SK-N-SH treated with all-trans-retinoic acid at 6 μM for 48 hours (cell line): ENCODE measurements around the gene PPP4R4.
"Not testable (repeated sequence)": the region's sequence is repeated elsewhere in the genome, so short reads cannot be mapped to it uniquely, and the experiment has no call there.

Source experiments
- ATAC-seq: fragments of 200-7000 bp; cut with Tn5 transposase; 3 replicates; pipeline ENCODE4 v1.9.1; 2020; ENCODE audit warnings: mild to moderate bottlenecking, moderate library complexity
- ARNTL ChIP-seq: fragments of 450-650 bp; formaldehyde crosslinking; IDR thresholded peaks from 2 replicates; pipeline ENCODE4 v1.5.0; 2020; ENCODE audit warnings: low read depth, mild to moderate bottlenecking, moderate library complexity, borderline replicate concordance
- BACH2 ChIP-seq: fragments of 250-450 bp; sonication (Bioruptor Pico); IDR thresholded peaks from 2 replicates; pipeline ENCODE4 v1.9.0; 2021; ENCODE audit warnings: mild to moderate bottlenecking, borderline replicate concordance
- ESRRG ChIP-seq: fragments of 250-450 bp; sonication (Bioruptor Pico); IDR thresholded peaks from 2 replicates; pipeline ENCODE4 v1.6.1; 2021; ENCODE audit warnings: mild to moderate bottlenecking
- GLIS3 ChIP-seq: fragments of 250-450 bp; sonication (Bioruptor Pico); IDR thresholded peaks from 2 replicates; pipeline ENCODE4 v1.5.0; 2020; ENCODE audit warnings: mild to moderate bottlenecking, moderate library complexity
- ISL1 ChIP-seq: fragments of 250-450 bp; sonication (Bioruptor Pico); IDR thresholded peaks from 2 replicates; pipeline ENCODE4 v2.1.2; 2022; ENCODE audit warnings: mild to moderate bottlenecking, moderate library complexity
- PPARA ChIP-seq: fragments of 250-450 bp; sonication (Bioruptor Pico); IDR thresholded peaks from 2 replicates; pipeline ENCODE4 v1.5.0; 2020; ENCODE audit warnings: mild to moderate bottlenecking, borderline replicate concordance
- SNAI2 ChIP-seq: fragments of 250-450 bp; sonication (Bioruptor Pico); IDR thresholded peaks from 2 replicates; pipeline ENCODE4 v1.5.0; 2020; ENCODE audit warnings: mild to moderate bottlenecking, moderate library complexity
- TCF4 ChIP-seq: fragments of 250-450 bp; sonication (Bioruptor Pico); IDR thresholded peaks from 2 replicates; pipeline ENCODE4 v1.8.0; 2021; ENCODE audit warnings: mild to moderate bottlenecking, moderate library complexity, borderline replicate concordance
- TOX ChIP-seq: fragments of 250-450 bp; sonication (Bioruptor Pico); IDR thresholded peaks from 2 replicates; pipeline ENCODE4 v1.8.0; 2021; ENCODE audit warnings: mild to moderate bottlenecking, moderate library complexity, borderline replicate concordance
- ZC3H10 ChIP-seq: fragments of 250-450 bp; sonication (Bioruptor Pico); IDR thresholded peaks from 2 replicates; pipeline ENCODE4 v1.5.1; 2021; ENCODE audit warnings: mild to moderate bottlenecking, moderate library complexity
- ZFP3 ChIP-seq: fragments of 250-450 bp; sonication (Bioruptor Pico); IDR thresholded peaks from 2 replicates; pipeline ENCODE4 v1.5.0; 2020; ENCODE audit warnings: mild to moderate bottlenecking, moderate library complexity
- ZNF565 ChIP-seq: fragments of 450-650 bp; formaldehyde crosslinking; conservative IDR thresholded peaks from 2 replicates; pipeline ENCODE4 v1.5.0; 2020; ENCODE audit warnings: low read depth, mild to moderate bottlenecking, moderate library complexity
- ZNF70 ChIP-seq: fragments of 450-650 bp; formaldehyde crosslinking; IDR thresholded peaks from 2 replicates; pipeline ENCODE4 v1.5.0; 2020; ENCODE audit warnings: mild to moderate bottlenecking, moderate library complexity
- ZNF8 ChIP-seq: fragments of 450-650 bp; formaldehyde crosslinking; IDR thresholded peaks from 2 replicates; pipeline ENCODE4 v1.5.0; 2020; ENCODE audit warnings: mild to moderate bottlenecking, moderate library complexity
- TF ChIP-seq, protein P1 (sequence below): fragments of 250-450 bp; sonication (Bioruptor Pico); IDR thresholded peaks from 2 replicates; pipeline ENCODE4 v1.8.0; 2020; ENCODE audit warnings: mild to moderate bottlenecking, moderate library complexity, borderline replicate concordance
- TF ChIP-seq, protein P2 (sequence below): fragments of 250-450 bp; sonication (Bioruptor Pico); IDR thresholded peaks from 2 replicates; pipeline ENCODE4 v1.5.1; 2021; ENCODE audit warnings: mild to moderate bottlenecking, moderate library complexity
- TF ChIP-seq, protein P3 (sequence below): fragments of 250-450 bp; sonication (Bioruptor Pico); IDR thresholded peaks from 2 replicates; pipeline ENCODE4 v1.5.0; 2020; ENCODE audit warnings: mild to moderate bottlenecking, moderate library complexity
- TF ChIP-seq, protein P4 (sequence below): fragments of 250-450 bp; sonication (Bioruptor Pico); IDR thresholded peaks from 2 replicates; pipeline ENCODE4 v1.5.1; 2020; ENCODE audit warnings: low read depth, mild to moderate bottlenecking, moderate library complexity

PPP4R4 gene

DNA sequence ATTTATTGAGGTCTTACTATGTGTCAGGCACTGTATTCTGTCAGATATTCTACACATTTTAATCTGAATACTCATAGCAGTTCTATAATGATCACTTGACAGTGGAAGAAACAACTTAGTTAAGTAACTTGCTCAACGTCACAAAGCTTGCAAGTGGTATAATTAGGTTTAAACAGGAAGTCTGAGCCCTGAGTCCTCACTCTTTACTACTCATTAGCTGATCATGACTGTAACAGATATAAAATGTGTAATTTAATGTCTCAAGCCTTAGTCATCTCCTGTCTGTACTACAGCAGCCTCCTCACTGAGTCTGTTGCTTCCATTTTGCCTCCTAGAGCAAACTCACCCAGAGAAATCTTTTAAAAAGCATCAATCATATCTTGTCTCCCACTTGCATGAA lies 38.9 kb downstream of the PPP4R4 start (continued):
- TF ChIP-seq, protein P1, sequence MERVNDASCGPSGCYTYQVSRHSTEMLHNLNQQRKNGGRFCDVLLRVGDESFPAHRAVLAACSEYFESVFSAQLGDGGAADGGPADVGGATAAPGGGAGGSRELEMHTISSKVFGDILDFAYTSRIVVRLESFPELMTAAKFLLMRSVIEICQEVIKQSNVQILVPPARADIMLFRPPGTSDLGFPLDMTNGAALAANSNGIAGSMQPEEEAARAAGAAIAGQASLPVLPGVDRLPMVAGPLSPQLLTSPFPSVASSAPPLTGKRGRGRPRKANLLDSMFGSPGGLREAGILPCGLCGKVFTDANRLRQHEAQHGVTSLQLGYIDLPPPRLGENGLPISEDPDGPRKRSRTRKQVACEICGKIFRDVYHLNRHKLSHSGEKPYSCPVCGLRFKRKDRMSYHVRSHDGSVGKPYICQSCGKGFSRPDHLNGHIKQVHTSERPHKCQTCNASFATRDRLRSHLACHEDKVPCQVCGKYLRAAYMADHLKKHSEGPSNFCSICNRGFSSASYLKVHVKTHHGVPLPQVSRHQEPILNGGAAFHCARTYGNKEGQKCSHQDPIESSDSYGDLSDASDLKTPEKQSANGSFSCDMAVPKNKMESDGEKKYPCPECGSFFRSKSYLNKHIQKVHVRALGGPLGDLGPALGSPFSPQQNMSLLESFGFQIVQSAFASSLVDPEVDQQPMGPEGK (CRISPR knock-in tag), result no peak
- no peak for TF ChIP-seq GLIS3
- TF ChIP-seq ZFP3 (CRISPR knock-in tag), result no peak
- no peak for TF ChIP-seq TOX (CRISPR knock-in tag)
- no peak for TF ChIP-seq PPARA (CRISPR knock-in tag)
- TF ChIP-seq ZNF70 (CRISPR knock-in tag), result no peak
- TF ChIP-seq SNAI2 (CRISPR knock-in tag), result no peak
- TF ChIP-seq ZC3H10 (CRISPR knock-in tag), result no peak
- TF ChIP-seq ISL1 (CRISPR knock-in tag), result no peak
- TF ChIP-seq, protein P2, sequence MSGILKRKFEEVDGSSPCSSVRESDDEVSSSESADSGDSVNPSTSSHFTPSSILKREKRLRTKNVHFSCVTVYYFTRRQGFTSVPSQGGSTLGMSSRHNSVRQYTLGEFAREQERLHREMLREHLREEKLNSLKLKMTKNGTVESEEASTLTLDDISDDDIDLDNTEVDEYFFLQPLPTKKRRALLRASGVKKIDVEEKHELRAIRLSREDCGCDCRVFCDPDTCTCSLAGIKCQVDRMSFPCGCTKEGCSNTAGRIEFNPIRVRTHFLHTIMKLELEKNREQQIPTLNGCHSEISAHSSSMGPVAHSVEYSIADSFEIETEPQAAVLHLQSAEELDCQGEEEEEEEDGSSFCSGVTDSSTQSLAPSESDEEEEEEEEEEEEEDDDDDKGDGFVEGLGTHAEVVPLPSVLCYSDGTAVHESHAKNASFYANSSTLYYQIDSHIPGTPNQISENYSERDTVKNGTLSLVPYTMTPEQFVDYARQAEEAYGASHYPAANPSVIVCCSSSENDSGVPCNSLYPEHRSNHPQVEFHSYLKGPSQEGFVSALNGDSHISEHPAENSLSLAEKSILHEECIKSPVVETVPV, result no peak

DNA sequence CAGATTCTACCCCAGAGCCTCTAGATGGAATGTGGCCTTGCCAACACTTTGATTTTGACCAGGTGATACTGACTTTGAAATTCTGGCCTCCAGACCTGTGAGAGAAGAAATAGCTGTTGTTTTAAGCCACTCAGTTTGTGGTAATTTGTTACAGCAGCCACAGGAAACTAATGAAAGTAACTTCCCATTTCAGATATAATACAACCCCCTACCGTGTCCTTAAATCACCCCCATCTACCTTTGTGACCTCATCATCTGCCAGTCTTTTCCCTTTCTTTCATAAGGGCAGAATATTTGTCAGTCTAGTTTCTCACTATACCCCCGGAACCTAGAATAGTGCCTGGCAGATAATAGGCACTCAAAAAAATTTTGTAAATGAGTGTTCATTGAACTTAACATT lies 39.6 kb downstream of the PPP4R4 start:
- ATAC-seq, result no peak
- TF ChIP-seq, protein P3, sequence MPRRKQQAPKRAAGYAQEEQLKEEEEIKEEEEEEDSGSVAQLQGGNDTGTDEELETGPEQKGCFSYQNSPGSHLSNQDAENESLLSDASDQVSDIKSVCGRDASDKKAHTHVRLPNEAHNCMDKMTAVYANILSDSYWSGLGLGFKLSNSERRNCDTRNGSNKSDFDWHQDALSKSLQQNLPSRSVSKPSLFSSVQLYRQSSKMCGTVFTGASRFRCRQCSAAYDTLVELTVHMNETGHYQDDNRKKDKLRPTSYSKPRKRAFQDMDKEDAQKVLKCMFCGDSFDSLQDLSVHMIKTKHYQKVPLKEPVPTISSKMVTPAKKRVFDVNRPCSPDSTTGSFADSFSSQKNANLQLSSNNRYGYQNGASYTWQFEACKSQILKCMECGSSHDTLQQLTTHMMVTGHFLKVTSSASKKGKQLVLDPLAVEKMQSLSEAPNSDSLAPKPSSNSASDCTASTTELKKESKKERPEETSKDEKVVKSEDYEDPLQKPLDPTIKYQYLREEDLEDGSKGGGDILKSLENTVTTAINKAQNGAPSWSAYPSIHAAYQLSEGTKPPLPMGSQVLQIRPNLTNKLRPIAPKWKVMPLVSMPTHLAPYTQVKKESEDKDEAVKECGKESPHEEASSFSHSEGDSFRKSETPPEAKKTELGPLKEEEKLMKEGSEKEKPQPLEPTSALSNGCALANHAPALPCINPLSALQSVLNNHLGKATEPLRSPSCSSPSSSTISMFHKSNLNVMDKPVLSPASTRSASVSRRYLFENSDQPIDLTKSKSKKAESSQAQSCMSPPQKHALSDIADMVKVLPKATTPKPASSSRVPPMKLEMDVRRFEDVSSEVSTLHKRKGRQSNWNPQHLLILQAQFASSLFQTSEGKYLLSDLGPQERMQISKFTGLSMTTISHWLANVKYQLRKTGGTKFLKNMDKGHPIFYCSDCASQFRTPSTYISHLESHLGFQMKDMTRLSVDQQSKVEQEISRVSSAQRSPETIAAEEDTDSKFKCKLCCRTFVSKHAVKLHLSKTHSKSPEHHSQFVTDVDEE (CRISPR knock-in tag), result no peak
- no peak for TF ChIP-seq BACH2
- TF ChIP-seq ZNF70 (CRISPR knock-in tag), result no peak
- TF ChIP-seq ZNF565, result no peak
- TF ChIP-seq, protein P1 (CRISPR knock-in tag), result no peak
- TF ChIP-seq, protein P4, sequence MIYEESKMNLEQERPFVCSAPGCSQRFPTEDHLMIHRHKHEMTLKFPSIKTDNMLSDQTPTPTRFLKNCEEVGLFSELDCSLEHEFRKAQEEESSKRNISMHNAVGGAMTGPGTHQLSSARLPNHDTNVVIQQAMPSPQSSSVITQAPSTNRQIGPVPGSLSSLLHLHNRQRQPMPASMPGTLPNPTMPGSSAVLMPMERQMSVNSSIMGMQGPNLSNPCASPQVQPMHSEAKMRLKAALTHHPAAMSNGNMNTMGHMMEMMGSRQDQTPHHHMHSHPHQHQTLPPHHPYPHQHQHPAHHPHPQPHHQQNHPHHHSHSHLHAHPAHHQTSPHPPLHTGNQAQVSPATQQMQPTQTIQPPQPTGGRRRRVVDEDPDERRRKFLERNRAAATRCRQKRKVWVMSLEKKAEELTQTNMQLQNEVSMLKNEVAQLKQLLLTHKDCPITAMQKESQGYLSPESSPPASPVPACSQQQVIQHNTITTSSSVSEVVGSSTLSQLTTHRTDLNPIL, result no peak
- no peak for TF ChIP-seq TCF4 (CRISPR knock-in tag)
- no peak for TF ChIP-seq PPARA (CRISPR knock-in tag)
- TF ChIP-seq ESRRG (CRISPR knock-in tag), result no peak
- TF ChIP-seq, all 23 proteins: peak for 0

DNA sequence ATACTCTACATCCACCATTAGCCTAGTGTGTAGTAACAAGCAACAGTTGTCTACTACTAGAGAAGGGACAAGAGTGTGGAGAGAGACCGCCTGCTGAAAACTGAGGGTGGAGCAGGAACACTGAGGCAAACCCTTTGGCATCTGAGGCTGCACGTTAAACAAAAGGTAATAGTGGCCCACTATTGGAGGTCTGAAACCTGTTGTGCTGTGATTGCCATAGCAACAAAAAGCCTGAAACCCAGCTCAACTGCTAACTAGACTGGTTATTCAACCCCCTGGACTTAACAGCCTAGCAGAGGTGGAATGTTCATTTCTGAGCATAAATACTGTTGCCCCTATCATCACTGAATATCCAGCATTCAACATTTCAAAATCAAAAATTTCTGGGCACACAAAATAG lies 43.0 kb downstream of the PPP4R4 start:
- no peak for ATAC-seq
- TF ChIP-seq ZNF8 (CRISPR knock-in tag) (no peak), ARNTL (CRISPR knock-in tag) (no peak), TOX (CRISPR knock-in tag) (no peak)
- TF ChIP-seq, all 23 proteins: peak for 0

DNA sequence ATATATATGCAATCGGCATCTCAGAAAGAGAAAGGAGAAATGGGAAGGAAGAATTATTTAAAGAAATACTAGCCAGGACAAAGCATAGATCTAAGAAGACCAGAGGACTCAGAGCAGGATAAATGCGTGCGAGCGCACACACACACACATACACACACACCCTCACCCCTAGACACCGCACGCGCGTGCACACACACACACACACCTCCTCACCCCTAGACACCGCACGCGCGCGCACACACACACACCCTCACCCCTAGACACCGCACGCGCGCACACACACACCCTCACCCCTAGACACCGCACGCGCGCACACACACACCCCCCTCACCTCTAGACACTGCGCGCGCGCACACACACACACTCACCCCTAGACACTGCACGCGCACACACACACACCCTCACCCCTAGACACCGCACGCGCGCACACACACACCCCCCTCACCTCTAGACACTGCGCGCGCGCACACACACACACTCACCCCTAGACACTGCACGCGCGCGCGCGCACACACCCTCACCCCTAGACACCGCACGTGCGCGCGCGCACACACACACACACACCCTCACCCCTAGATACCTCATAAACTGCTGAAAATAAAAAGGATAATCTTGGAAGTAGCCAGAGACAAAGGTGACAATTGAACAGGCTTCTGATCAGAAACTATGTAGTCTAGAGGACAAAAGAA lies 44.2 kb downstream of the PPP4R4 start:
- ATAC-seq, result not testable (repeated sequence)
